GM12891 (cell line): Measurements from ENCODE around the gene TANGO6.

Source experiments
- DNase-seq: peaks from one replicate; pipeline ENCODE4 v3.0.0; 2011; ENCODE audit warnings: low spot score; ENCODE audit not compliant: insufficient read length
- FAIRE-seq: peaks from 2 replicates; lab custom pipeline; 2011; peaks lifted over from hg19 to GRCh38; lab: Jason Lieb, UNC
- PAX5 ChIP-seq: IDR thresholded peaks from 2 replicates; pipeline ENCODE4 v1.6.1; 2011; ENCODE audit warnings: low read length, moderate library complexity, mild to moderate bottlenecking; ENCODE audit not compliant: insufficient read depth, severe bottlenecking
- POLR2A ChIP-seq: IDR thresholded peaks from 2 replicates; pipeline ENCODE4 v1.6.1; 2011; ENCODE audit warnings: low read depth, low read length, control low read depth
- POLR2AphosphoS5 ChIP-seq: IDR thresholded peaks from 2 replicates; pipeline ENCODE4 v1.6.1; 2011; ENCODE audit warnings: low read depth, low read length, control low read depth
- POU2F2 ChIP-seq: IDR thresholded peaks from 2 replicates; pipeline ENCODE4 v1.6.1; 2011; ENCODE audit warnings: low read depth, mild to moderate bottlenecking, control low read depth, low read length, moderate library complexity
- SPI1 ChIP-seq: IDR thresholded peaks from 2 replicates; pipeline ENCODE4 v1.6.1; 2011; ENCODE audit warnings: low read depth, low read length, control low read depth
- TAF1 ChIP-seq: IDR thresholded peaks from 2 replicates; pipeline ENCODE4 v1.6.1; 2011; ENCODE audit warnings: low read depth, low read length, control low read depth

TANGO6 gene

GRCh38 chr16:68859828-68860227, 16.5 kb downstream of the TANGO6 start:
- no peak for FAIRE-seq
- DNase-seq, result no peak
- no peak for TF ChIP-seq POLR2A
- TF ChIP-seq PAX5, result no peak
- TF ChIP-seq POU2F2, result no peak
- TF ChIP-seq POLR2AphosphoS5, result no peak
- no peak for TF ChIP-seq SPI1
- TF ChIP-seq TAF1, result no peak

- DNase-seq (no peak), FAIRE-seq (no peak)
Observed at GRCh38 chr16:68860978-68861892, 17.9 kb downstream of the TANGO6 start.

GRCh38 chr16:68866933-68867332, 23.6 kb downstream of the TANGO6 start:
- DNase-seq (no peak), FAIRE-seq (no peak)
- no peak for TF ChIP-seq SPI1
- TF ChIP-seq POLR2A, result no peak
- no peak for TF ChIP-seq PAX5
- no peak for TF ChIP-seq POU2F2
- no peak for TF ChIP-seq TAF1
- no peak for TF ChIP-seq POLR2AphosphoS5

More at GRCh38 chr16:68860978-68861892, 17.9 kb downstream of the TANGO6 start:
- TF ChIP-seq SPI1 (no peak), TAF1 (no peak), POLR2AphosphoS5 (no peak), POU2F2 (no peak), POLR2A (no peak), PAX5 (no peak)

GRCh38 chr16:68869492-68870088, 26.3 kb downstream of the TANGO6 start:
- DNase-seq, result no peak

GRCh38 chr16:68873635-68874471, 30.5 kb downstream of the TANGO6 start:
- TF ChIP-seq POU2F2, result no peak
- no peak for TF ChIP-seq POLR2A
- no peak for FAIRE-seq
- no peak for DNase-seq

More at GRCh38 chr16:68869492-68870088, 26.3 kb downstream of the TANGO6 start:
- FAIRE-seq, result no peak
- TF ChIP-seq TAF1, result no peak
- TF ChIP-seq POU2F2, result no peak
- TF ChIP-seq PAX5, result no peak
- TF ChIP-seq POLR2A, result no peak
- no peak for TF ChIP-seq POLR2AphosphoS5
- no peak for TF ChIP-seq SPI1

- TF ChIP-seq POLR2A, result no peak
- TF ChIP-seq SPI1, result no peak
- no peak for TF ChIP-seq TAF1
- no peak for TF ChIP-seq PAX5
- no peak for TF ChIP-seq POLR2AphosphoS5
- TF ChIP-seq POU2F2, result no peak
- FAIRE-seq (no peak), DNase-seq (no peak)
Observed at GRCh38 chr16:68875871-68876270, 32.5 kb downstream of the TANGO6 start.

GRCh38 chr16:68883685-68884084, 40.4 kb downstream of the TANGO6 start:
- FAIRE-seq, result no peak
- no peak for DNase-seq
- TF ChIP-seq POLR2A, result no peak
- TF ChIP-seq TAF1, result no peak
- no peak for TF ChIP-seq POU2F2
- TF ChIP-seq POLR2AphosphoS5, result no peak

GRCh38 chr16:68884401-68884800, 41.1 kb downstream of the TANGO6 start:
- no peak for TF ChIP-seq POU2F2
- no peak for TF ChIP-seq SPI1
- TF ChIP-seq POLR2A, result no peak
- no peak for TF ChIP-seq TAF1
- no peak for TF ChIP-seq POLR2AphosphoS5
- DNase-seq (no peak), FAIRE-seq (no peak)
